ENCODE data around the gene SLC17A4.

DNA sequence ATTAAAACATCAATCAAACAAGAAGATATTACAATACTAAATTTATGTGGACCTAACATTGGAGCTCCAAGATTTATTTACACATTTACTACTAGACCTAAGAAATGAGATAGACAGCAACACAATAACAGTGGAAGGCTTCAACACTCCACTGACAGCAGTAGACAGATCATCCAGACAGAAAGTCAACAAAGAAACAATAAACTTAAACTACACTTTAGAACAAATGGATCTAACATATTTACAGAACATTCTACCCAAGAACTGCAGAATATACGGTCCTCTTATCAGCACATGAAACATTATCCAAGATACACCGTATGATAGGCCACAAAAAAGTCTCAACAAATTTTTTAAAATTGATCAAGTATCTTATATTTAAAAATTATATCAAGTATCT lies 50.3 kb downstream of the SLC17A4 start:
- TF ChIP-seq POLR2AphosphoS5 (IDR thresholded peaks at IDR 0.05) (no peak), POLR2A (IDR thresholded peaks at IDR 0.05) (no peak)
- TF ChIP-seq, protein P1, sequence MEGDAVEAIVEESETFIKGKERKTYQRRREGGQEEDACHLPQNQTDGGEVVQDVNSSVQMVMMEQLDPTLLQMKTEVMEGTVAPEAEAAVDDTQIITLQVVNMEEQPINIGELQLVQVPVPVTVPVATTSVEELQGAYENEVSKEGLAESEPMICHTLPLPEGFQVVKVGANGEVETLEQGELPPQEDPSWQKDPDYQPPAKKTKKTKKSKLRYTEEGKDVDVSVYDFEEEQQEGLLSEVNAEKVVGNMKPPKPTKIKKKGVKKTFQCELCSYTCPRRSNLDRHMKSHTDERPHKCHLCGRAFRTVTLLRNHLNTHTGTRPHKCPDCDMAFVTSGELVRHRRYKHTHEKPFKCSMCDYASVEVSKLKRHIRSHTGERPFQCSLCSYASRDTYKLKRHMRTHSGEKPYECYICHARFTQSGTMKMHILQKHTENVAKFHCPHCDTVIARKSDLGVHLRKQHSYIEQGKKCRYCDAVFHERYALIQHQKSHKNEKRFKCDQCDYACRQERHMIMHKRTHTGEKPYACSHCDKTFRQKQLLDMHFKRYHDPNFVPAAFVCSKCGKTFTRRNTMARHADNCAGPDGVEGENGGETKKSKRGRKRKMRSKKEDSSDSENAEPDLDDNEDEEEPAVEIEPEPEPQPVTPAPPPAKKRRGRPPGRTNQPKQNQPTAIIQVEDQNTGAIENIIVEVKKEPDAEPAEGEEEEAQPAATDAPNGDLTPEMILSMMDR (IDR thresholded peaks at IDR 0.05), result no peak
